ENCODE results near the gene ANKLE1. TPM values are rescaled to one million over a fixed set of nuclear protein-coding genes. Genes with fewer than 3 reads are reported as not detected.
A peak's percentile ranks its signal among the peaks of the same experiment; 100 is the strongest.

The ANKLE1 gene
- total and polyA plus RNA-seq, 2 donors, result 0.64 to 1.6 TPM

- peak overlapping the region; percentile 77 to 97 for H3K4me3 ChIP-seq (ENCODE audit: low read length in 2 of 2)
- peaks cover 0 to 11% of the 10 kb centered on the region in 2 donors for H3K9me3 ChIP-seq (ENCODE audit: control insufficient read depth in 2 of 2, insufficient read depth in 1 of 2, low read length in 1 of 2)
- WGBS, result 12% methylated on average over 29 of the region's 29 CpGs
- H3K4me1 ChIP-seq (ENCODE audit: control insufficient read depth in 2 of 2, insufficient read depth in 2 of 2, low read length in 2 of 2), result peaks cover 20 to 44% of the 10 kb centered on the region in 2 donors
- no peaks in the 10 kb centered on the region for H3K27me3 ChIP-seq (ENCODE audit: control insufficient read depth in 2 of 2, insufficient read depth in 1 of 2, low read length in 1 of 2)
- H3K36me3 ChIP-seq (ENCODE audit: control insufficient read depth in 2 of 2, insufficient read depth in 2 of 2, low read length in 1 of 2), result peaks cover 8 to 18% of the 10 kb centered on the region in 2 donors
- peak in 1 of 9 donors; percentile 45 for DNase-seq (ENCODE audit: low read depth in 6 of 9, low spot score in 9 of 9)
- peak overlapping the region; percentile 63 to 73 for H3K27ac ChIP-seq (ENCODE audit: low read depth in 1 of 2, low read length in 1 of 2)
These were observed 20.9 kb downstream of the ANKLE1 start for GRCh38 chr19:17302391-17303166.

DNA sequence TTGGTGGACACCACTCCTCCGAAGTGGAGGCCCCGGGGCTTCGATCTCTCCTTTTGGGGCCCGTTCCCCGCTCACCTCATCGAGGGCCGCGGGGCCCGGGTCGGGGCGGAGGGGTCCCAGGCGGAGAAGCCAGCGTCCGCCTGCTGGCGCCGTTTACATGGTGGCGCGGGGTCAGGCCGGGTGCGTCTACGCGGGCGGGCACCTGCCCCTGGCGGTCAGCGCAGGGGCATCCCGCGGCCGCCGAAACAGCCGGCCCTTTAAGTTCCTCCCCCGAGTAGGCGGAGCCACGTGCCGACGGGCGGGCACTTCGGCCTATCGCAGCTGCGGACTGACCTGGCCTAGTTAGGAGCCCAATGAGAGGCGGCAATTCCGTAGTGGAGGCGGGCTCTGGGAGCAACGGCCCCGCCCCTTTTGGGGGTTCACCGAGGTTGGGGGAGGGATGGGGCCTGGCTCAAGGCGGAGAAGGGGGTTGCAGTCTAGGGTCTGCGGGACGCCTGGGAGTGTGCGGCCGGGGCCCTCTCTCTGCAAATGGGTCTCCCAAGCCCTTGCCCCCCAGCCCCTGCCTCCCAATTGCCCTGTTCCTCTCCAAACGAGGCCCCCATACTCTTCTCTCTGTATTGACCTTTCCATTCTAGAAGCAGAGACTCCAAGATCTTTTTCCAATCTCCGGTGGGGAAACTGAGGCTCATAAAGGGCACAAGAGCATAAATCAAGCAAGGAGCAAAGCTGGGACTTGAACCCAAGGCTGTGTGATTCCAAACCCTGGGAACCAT is 21.7 kb downstream of the ANKLE1 start, which contains the start of gene ABHD8:
Gene ABHD8 (minus strand): TSS at position 259 of the 773 bp plus-strand sequence. CDS start 1,809 bp downstream, outside the sequence.
- Histone ChIP-seq H3K27me3 (ENCODE audit: control insufficient read depth in 2 of 2, insufficient read depth in 1 of 2, low read length in 1 of 2) (no peaks in the 10 kb centered on the region), H3K36me3 (ENCODE audit: control insufficient read depth in 2 of 2, insufficient read depth in 2 of 2, low read length in 1 of 2) (peaks cover 5 to 16% of the 10 kb centered on the region in 2 donors), H3K4me1 (ENCODE audit: control insufficient read depth in 2 of 2, insufficient read depth in 2 of 2, low read length in 2 of 2) (peaks cover 20 to 44% of the 10 kb centered on the region in 2 donors), H3K9me3 (ENCODE audit: control insufficient read depth in 2 of 2, insufficient read depth in 1 of 2, low read length in 1 of 2) (peaks cover 0 to 7% of the 10 kb centered on the region in 2 donors), H3K4me3 (ENCODE audit: low read length in 2 of 2) (peak within 1 kb of the TSS; percentile 77 to 97), H3K27ac (ENCODE audit: low read depth in 1 of 2, low read length in 1 of 2) (peak within 1 kb of the TSS; percentile 63 to 73)
- WGBS, result 2% methylated on average over 52 of the region's 52 CpGs
- peak; percentile 83 to 97 (median 94) for DNase-seq (ENCODE audit: low read depth in 6 of 9, low spot score in 9 of 9)

GRCh38 chr19:17303940-17304267 is 22.2 kb downstream of the ANKLE1 start:
- 90% methylated on average over 12 of the region's 12 CpGs for WGBS
- Histone ChIP-seq H3K36me3 (ENCODE audit: control insufficient read depth in 2 of 2, insufficient read depth in 2 of 2, low read length in 1 of 2) (peaks cover 0 to 12% of the 10 kb centered on the region in 2 donors), H3K27me3 (ENCODE audit: control insufficient read depth in 2 of 2, insufficient read depth in 1 of 2, low read length in 1 of 2) (no peaks in the 10 kb centered on the region), H3K9me3 (ENCODE audit: control insufficient read depth in 2 of 2, insufficient read depth in 1 of 2, low read length in 1 of 2) (peaks cover 0 to 2% of the 10 kb centered on the region in 2 donors), H3K27ac (ENCODE audit: low read depth in 1 of 2, low read length in 1 of 2) (peak overlapping the region in 1 of 2 donors; percentile 38), H3K4me1 (ENCODE audit: control insufficient read depth in 2 of 2, insufficient read depth in 2 of 2, low read length in 2 of 2) (peaks cover 20 to 45% of the 10 kb centered on the region in 2 donors), H3K4me3 (ENCODE audit: low read length in 2 of 2) (no peak overlapping the region)
- no peak for DNase-seq (ENCODE audit: low read depth in 6 of 9, low spot score in 9 of 9)

DNA sequence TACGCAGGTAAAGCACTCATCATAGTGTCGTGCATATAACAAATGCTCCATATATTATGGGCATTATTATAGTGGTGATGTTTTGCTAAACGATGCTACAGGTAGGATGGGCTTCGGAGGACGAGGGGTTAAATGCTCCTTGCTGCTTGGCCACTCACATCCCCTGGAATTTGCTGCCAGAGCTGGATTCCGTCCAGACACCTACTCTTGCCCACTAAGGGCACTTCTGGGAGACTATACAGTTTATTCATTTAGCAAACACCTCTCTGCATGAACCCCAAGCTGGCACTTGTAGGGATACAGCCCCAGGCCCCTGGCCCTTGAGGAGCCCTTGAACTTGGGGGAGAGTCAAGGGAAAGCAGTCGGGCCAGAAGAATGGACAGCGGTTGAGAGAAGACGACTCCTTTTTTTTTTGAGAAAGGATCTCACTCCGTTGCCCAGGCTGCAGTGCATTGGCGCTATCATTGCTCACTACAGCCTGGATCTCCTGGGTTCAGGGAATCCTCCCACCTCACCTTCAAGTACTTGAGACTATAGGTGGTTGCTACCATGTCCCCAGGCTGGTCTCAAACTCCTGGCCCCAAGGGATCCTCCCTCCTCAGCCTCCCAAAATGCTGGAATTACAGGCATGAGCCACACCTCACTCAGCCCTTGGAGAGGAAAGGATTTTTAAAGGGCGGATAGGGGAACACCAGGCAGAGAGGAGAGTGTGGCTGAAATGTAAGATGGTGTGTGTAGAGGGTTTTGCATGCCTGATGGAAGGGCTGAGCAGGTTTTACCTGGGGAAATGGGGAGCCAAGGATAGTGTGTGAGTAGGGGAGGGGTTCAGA is 22.9 kb downstream of the ANKLE1 start:
- Histone ChIP-seq H3K27ac (ENCODE audit: low read depth in 1 of 2, low read length in 1 of 2) (peak overlapping the region; percentile 90 to 92), H3K36me3 (ENCODE audit: control insufficient read depth in 2 of 2, insufficient read depth in 2 of 2, low read length in 1 of 2) (peaks cover 0 to 12% of the 10 kb centered on the region in 2 donors), H3K27me3 (ENCODE audit: control insufficient read depth in 2 of 2, insufficient read depth in 1 of 2, low read length in 1 of 2) (no peaks in the 10 kb centered on the region), H3K9me3 (ENCODE audit: control insufficient read depth in 2 of 2, insufficient read depth in 1 of 2, low read length in 1 of 2) (peaks cover 0 to 2% of the 10 kb centered on the region in 2 donors), H3K4me1 (ENCODE audit: control insufficient read depth in 2 of 2, insufficient read depth in 2 of 2, low read length in 2 of 2) (peaks cover 20 to 48% of the 10 kb centered on the region in 2 donors), H3K4me3 (ENCODE audit: low read length in 2 of 2) (peak overlapping the region in 1 of 2 donors; percentile 58)
- WGBS, result 94% methylated on average over 12 of the region's 12 CpGs
- no peak for DNase-seq (ENCODE audit: low read depth in 6 of 9, low spot score in 9 of 9)

GRCh38 chr19:17305216-17305516 is 23.5 kb downstream of the ANKLE1 start:
- Histone ChIP-seq H3K4me3 (ENCODE audit: low read length in 2 of 2) (peak overlapping the region; percentile 58 to 64), H3K27ac (ENCODE audit: low read depth in 1 of 2, low read length in 1 of 2) (peak overlapping the region; percentile 90 to 92), H3K27me3 (ENCODE audit: control insufficient read depth in 2 of 2, insufficient read depth in 1 of 2, low read length in 1 of 2) (no peaks in the 10 kb centered on the region), H3K36me3 (ENCODE audit: control insufficient read depth in 2 of 2, insufficient read depth in 2 of 2, low read length in 1 of 2) (peaks cover 0 to 12% of the 10 kb centered on the region in 2 donors), H3K4me1 (ENCODE audit: control insufficient read depth in 2 of 2, insufficient read depth in 2 of 2, low read length in 2 of 2) (peaks cover 23 to 53% of the 10 kb centered on the region in 2 donors), H3K9me3 (ENCODE audit: control insufficient read depth in 2 of 2, insufficient read depth in 1 of 2, low read length in 1 of 2) (peaks cover 0 to 2% of the 10 kb centered on the region in 2 donors)
- 4% methylated on average over 7 of the region's 7 CpGs for WGBS
- DNase-seq (ENCODE audit: low read depth in 6 of 9, low spot score in 9 of 9), result no peak

DNA sequence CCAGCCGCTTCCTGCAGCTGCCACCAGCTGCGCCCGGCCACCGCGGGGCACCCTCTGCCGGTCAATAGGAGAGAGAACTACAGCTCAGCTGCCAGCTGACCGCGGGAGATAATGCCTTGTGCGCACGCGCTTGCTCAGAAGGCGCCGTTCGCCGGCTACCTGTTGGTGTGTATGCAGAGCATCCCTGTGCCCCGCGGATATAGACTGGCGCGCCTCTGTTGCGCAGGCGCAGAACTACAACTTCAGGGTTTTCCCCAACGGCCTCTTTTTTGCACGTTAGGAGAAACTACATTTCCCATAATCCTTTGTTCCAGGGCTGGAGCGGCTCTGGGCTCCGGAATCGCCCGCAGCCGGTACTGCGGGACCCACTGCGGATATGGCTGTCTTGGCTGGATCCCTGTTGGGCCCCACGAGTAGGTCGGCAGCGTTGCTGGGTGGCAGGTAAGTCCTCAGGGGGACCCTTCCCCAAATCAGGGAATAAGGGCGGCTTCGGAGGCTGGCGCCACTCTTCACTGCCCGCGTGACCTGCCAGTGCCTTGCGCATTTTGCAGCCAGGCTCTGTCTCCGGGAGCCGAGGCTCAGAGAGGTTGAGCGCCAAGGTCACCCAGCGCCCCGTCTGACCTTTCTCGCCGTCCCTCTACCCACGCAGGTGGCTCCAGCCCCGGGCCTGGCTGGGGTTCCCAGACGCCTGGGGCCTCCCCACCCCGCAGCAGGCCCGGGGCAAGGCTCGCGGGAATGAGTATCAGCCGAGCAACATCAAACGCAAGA is 24.0 kb downstream of the ANKLE1 start, which contains the start of gene MRPL34:
Gene MRPL34 (plus strand): TSS at position 356 of the 768 bp plus-strand sequence. CDS start 21 bp downstream, at position 377.
- Histone ChIP-seq H3K4me3 (ENCODE audit: low read length in 2 of 2) (peak within 1 kb of the TSS; percentile 58 to 64), H3K27me3 (ENCODE audit: control insufficient read depth in 2 of 2, insufficient read depth in 1 of 2, low read length in 1 of 2) (no peaks in the 10 kb centered on the region), H3K27ac (ENCODE audit: low read depth in 1 of 2, low read length in 1 of 2) (peak within 1 kb of the TSS; percentile 90 to 96), H3K36me3 (ENCODE audit: control insufficient read depth in 2 of 2, insufficient read depth in 2 of 2, low read length in 1 of 2) (peaks cover 0 to 8% of the 10 kb centered on the region in 2 donors), H3K4me1 (ENCODE audit: control insufficient read depth in 2 of 2, insufficient read depth in 2 of 2, low read length in 2 of 2) (peaks cover 29 to 58% of the 10 kb centered on the region in 2 donors), H3K9me3 (ENCODE audit: control insufficient read depth in 2 of 2, insufficient read depth in 1 of 2, low read length in 1 of 2) (peaks cover 0 to 2% of the 10 kb centered on the region in 2 donors)
- peak; percentile 93 to 99 (median 96) for DNase-seq (ENCODE audit: low read depth in 6 of 9, low spot score in 9 of 9)
- WGBS, result under 1% methylated on average over 55 of the region's 55 CpGs

DNA sequence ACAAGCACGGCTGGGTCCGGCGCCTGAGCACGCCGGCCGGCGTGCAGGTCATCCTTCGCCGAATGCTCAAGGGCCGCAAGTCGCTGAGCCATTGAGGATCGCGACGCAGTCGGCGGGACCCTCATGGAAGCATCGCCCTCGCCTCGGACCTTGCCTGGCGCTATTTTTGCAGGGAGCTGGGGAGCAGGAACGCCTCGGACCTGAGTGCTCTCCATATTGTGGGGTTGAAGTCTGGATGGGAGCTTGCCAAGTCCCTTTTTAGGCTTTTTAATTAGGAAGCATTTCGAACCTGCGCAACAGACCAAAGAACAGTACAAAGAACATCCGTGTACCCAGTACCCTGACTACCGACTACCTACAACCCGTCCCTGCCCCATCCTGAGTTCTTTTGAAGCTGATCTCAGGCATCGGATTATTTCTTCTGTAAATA is 24.6 kb downstream of the ANKLE1 start:
- Histone ChIP-seq H3K9me3 (ENCODE audit: control insufficient read depth in 2 of 2, insufficient read depth in 1 of 2, low read length in 1 of 2) (peaks cover 0 to 2% of the 10 kb centered on the region in 2 donors), H3K36me3 (ENCODE audit: control insufficient read depth in 2 of 2, insufficient read depth in 2 of 2, low read length in 1 of 2) (peaks cover 0 to 2% of the 10 kb centered on the region in 2 donors), H3K4me3 (ENCODE audit: low read length in 2 of 2) (peak overlapping the region; percentile 58 to 64), H3K27me3 (ENCODE audit: control insufficient read depth in 2 of 2, insufficient read depth in 1 of 2, low read length in 1 of 2) (no peaks in the 10 kb centered on the region), H3K4me1 (ENCODE audit: control insufficient read depth in 2 of 2, insufficient read depth in 2 of 2, low read length in 2 of 2) (peaks cover 31 to 60% of the 10 kb centered on the region in 2 donors), H3K27ac (ENCODE audit: low read depth in 1 of 2, low read length in 1 of 2) (peak overlapping the region; percentile 90 to 96)
- whole genome bisulfite sequencing, result 11% methylated on average over 28 of the region's 28 CpGs
- peak in 1 of 9 donors; percentile 45 for DNase-seq (ENCODE audit: low read depth in 6 of 9, low spot score in 9 of 9)

GRCh38 chr19:17307876-17308377 is 26.2 kb downstream of the ANKLE1 start:
- DNase-seq (ENCODE audit: low read depth in 6 of 9, low spot score in 9 of 9), result no peak
- Histone ChIP-seq H3K9me3 (ENCODE audit: control insufficient read depth in 2 of 2, insufficient read depth in 1 of 2, low read length in 1 of 2) (peaks cover 0 to 2% of the 10 kb centered on the region in 2 donors), H3K36me3 (ENCODE audit: control insufficient read depth in 2 of 2, insufficient read depth in 2 of 2, low read length in 1 of 2) (peaks cover 11% of the 10 kb centered on the region in 2 donors), H3K27me3 (ENCODE audit: control insufficient read depth in 2 of 2, insufficient read depth in 1 of 2, low read length in 1 of 2) (no peaks in the 10 kb centered on the region), H3K27ac (ENCODE audit: low read depth in 1 of 2, low read length in 1 of 2) (no peak overlapping the region), H3K4me3 (ENCODE audit: low read length in 2 of 2) (no peak overlapping the region), H3K4me1 (ENCODE audit: control insufficient read depth in 2 of 2, insufficient read depth in 2 of 2, low read length in 2 of 2) (peaks cover 25 to 50% of the 10 kb centered on the region in 2 donors)
- WGBS, result 98% methylated on average over 8 of the region's 8 CpGs
